Ecto neural progenitor cell (in vitro differentiated cells): Measurements from ENCODE around the gene NLRC3.

Source experiments
- DNase-seq: peaks from one replicate; pipeline ENCODE4 v3.0.0-alpha.2; 2018; ENCODE audit warnings: low spot score

The NLRC3 gene

GRCh38 chr16:3580251-3580651 lies 3.0 kb upstream of the NLRC3 start:
- DNase-seq, result no peak

- DNase-seq, result no peak
These were observed 2.6 kb upstream of the NLRC3 start for GRCh38 chr16:3579776-3580175.

GRCh38 chr16:3578610-3579551 lies 1.7 kb upstream of the NLRC3 start:
- DNase-seq, result no peak

GRCh38 chr16:3578121-3578520 lies 918 bp upstream of the NLRC3 start:
- DNase-seq, result no peak

GRCh38 chr16:3576211-3576610 lies 992 bp downstream of the NLRC3 start:
- DNase-seq, result no peak

GRCh38 chr16:3575491-3575890 lies 1.7 kb downstream of the NLRC3 start:
- DNase-seq, result no peak

- no peak for DNase-seq
These were observed 3.0 kb downstream of the NLRC3 start for GRCh38 chr16:3574195-3574594.

- DNase-seq, result no peak
These were observed 3.9 kb downstream of the NLRC3 start for GRCh38 chr16:3573146-3573815.

GRCh38 chr16:3570420-3571062 lies 6.7 kb downstream of the NLRC3 start:
- DNase-seq, result no peak

- DNase-seq, result no peak
These were observed 7.4 kb downstream of the NLRC3 start for GRCh38 chr16:3569851-3570250.

GRCh38 chr16:3566990-3567389 lies 10.2 kb downstream of the NLRC3 start:
- DNase-seq, result no peak

GRCh38 chr16:3564889-3565141 lies 12.4 kb downstream of the NLRC3 start:
- DNase-seq, result no peak

- no peak for DNase-seq
These were observed 12.9 kb downstream of the NLRC3 start for GRCh38 chr16:3564130-3564888.

GRCh38 chr16:3562914-3563480 lies 14.2 kb downstream of the NLRC3 start:
- DNase-seq, result no peak

- no peak for DNase-seq
These were observed 15.6 kb downstream of the NLRC3 start for GRCh38 chr16:3561626-3562025.

- no peak for DNase-seq
These were observed 22.8 kb downstream of the NLRC3 start for GRCh38 chr16:3554351-3554928.

GRCh38 chr16:3553138-3553923 lies 23.9 kb downstream of the NLRC3 start:
- no peak for DNase-seq

GRCh38 chr16:3550851-3551847 lies 26.1 kb downstream of the NLRC3 start:
- DNase-seq, result no peak

- no peak for DNase-seq
These were observed 27.3 kb downstream of the NLRC3 start for GRCh38 chr16:3549906-3550305.

GRCh38 chr16:3548859-3549258 lies 28.3 kb downstream of the NLRC3 start:
- DNase-seq, result no peak
